ENCODE data around the gene HES4. TPM values are rescaled to one million over a fixed set of nuclear protein-coding genes. Genes with fewer than 3 reads are reported as not detected.
"Not testable (repeated sequence)": the region's sequence is repeated elsewhere in the genome, so short reads cannot be mapped to it uniquely, and the experiment has no call there.

Gene HES4
- total RNA-seq, 1 experiment from 2014 or later = 0.48 TPM

- DNase-seq (ENCODE audit: low read depth) = no peak
Measured at GRCh38 chr1:978835-979743, 20.8 kb downstream of the HES4 start.

GRCh38 chr1:978069-978834, 21.6 kb downstream of the HES4 start:
- DNase-seq (ENCODE audit: low read depth) = no peak

DNA sequence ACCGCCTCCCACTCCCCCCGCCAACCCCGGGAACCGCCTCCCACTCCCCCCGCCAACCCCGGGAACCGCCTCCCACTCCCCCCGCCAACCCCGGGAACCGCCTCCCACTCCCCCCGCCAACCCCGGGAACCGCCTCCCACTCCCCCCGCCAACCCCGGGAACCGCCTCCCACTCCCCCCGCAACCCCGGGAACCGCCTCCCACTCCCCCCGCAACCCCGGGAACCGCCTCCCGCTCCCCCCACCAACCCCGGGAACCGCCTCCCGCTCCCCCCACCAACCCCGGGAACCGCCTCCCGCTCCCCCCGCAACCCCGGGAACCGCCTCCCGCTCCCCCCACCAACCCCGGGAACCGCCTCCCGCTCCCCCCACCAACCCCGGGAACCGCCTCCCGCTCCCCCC, 23.1 kb downstream of the HES4 start:
- DNase-seq (ENCODE audit: low read depth) = not testable (repeated sequence)

DNA sequence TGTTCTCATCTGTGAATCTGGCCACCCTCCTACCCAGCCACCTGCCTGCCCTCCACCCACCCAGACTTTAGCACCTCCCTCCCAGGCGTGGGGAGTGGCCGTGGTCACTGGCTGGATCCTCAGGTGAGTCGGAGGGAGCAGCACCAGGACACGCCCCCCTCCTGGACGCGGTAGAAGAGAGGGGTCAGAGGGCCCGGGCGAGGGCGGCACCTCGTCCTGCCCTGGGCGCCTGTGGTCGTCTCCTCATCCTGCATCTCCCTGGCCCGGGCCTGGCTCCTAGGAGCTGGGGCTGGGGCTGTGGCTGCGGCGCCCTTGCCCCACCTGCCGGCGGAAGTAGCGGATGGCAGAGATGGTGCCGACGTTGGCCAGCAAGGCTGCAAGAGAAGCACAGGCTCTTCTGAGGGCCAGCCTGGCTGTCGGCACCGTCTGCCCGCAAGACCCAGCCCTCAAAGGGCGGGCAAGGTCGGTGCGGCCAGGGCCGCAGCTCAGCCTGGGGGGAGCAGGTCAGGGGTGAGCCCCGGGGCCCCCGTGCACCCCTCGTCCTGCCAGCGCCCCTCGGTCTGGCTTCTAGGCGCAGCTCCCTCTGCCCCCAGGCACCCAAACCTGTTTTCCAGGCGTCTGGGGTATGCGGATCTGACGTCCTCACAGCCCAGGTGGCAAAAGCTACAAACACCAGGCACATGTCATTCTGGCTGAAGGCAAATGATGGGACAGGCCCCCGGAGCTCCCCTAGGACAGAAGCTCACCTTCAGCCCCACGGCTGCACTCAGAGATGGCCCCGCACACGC, 23.8 kb downstream of the HES4 start:
- DNase-seq (ENCODE audit: low read depth) = peak; percentile 72

GRCh38 chr1:975365-975764, 24.5 kb downstream of the HES4 start:
- no peak for DNase-seq (ENCODE audit: low read depth)

GRCh38 chr1:974687-975328, 25.1 kb downstream of the HES4 start:
- no peak for DNase-seq (ENCODE audit: low read depth)

GRCh38 chr1:974293-974640, 25.6 kb downstream of the HES4 start:
- no peak for DNase-seq (ENCODE audit: low read depth)

GRCh38 chr1:973459-974292, 26.2 kb downstream of the HES4 start:
- DNase-seq (ENCODE audit: low read depth) = no peak

- no peak for DNase-seq (ENCODE audit: low read depth)
Measured at GRCh38 chr1:972726-973458, 27.0 kb downstream of the HES4 start.

DNA sequence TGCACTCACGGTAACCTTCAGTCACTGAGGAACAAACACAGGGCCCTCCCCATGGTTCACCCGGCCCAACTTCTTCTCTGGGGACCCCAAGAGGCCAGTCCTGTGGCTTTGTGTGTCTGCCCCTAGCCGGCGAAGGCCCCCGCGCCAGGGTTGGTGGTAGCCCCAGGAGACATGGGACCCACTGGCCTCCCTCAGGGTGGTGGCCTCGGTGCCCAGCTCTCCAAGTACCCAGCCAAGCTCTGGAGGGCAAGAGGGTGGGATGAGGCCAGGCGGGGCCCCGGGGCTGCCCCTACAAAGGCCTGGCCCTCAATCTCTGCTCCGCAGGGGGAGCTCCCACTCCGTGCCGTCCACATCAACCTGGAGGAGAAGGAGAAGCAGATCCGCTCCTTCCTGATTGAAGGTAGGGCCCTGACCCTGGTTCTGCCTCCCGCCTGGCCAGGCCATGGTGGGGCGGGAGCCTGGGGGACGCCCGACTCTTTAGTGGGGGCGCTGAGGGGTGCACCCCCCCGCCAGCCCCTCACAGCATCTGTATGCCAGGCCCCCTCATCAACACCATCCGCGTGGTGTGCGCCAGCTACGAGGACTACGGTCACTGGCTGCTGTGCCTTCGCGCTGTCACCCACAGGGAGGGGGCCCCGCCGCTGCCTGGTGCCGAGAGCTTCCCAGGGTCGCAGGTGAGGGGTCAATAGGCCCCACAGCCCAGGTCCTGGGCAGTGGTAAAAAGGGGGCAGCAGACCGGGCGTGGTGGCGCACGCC, 28.0 kb downstream of the HES4 start:
- DNase-seq (ENCODE audit: low read depth) = no peak

GRCh38 chr1:970973-971730, 28.7 kb downstream of the HES4 start:
- no peak for DNase-seq (ENCODE audit: low read depth)

DNA sequence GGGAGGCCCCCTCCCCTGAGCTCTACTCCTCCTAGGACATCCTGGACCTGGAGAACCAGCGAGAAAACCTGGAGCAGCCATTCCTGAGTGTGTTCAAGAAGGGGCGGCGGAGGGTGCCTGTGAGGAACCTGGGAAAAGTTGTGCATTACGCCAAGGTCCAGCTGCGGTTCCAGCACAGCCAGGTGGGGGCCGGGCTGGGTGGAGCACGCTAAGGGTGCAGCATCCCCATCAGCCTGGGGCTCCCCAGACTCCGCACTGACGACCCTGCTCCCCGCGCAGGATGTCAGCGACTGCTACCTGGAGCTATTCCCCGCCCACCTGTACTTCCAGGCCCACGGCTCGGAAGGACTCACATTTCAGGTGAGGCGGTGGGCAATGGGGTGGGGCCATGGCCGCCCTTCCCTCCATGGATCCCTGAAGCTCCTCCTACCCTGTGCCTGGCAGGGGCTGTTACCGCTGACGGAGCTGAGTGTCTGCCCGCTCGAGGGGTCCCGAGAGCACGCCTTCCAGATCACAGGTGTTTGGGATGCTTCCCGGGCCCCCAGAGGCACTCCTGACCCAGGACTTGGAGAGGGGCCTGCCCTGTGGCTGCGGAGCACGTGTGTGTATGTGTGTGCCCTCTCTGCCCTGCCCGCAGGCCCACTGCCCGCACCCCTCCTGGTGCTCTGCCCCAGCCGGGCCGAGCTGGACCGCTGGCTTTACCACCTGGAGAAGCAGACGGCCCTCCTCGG, 29.5 kb downstream of the HES4 start:
- DNase-seq (ENCODE audit: low read depth) = no peak

GRCh38 chr1:969260-969855, 30.5 kb downstream of the HES4 start:
- no peak for DNase-seq (ENCODE audit: low read depth)

DNA sequence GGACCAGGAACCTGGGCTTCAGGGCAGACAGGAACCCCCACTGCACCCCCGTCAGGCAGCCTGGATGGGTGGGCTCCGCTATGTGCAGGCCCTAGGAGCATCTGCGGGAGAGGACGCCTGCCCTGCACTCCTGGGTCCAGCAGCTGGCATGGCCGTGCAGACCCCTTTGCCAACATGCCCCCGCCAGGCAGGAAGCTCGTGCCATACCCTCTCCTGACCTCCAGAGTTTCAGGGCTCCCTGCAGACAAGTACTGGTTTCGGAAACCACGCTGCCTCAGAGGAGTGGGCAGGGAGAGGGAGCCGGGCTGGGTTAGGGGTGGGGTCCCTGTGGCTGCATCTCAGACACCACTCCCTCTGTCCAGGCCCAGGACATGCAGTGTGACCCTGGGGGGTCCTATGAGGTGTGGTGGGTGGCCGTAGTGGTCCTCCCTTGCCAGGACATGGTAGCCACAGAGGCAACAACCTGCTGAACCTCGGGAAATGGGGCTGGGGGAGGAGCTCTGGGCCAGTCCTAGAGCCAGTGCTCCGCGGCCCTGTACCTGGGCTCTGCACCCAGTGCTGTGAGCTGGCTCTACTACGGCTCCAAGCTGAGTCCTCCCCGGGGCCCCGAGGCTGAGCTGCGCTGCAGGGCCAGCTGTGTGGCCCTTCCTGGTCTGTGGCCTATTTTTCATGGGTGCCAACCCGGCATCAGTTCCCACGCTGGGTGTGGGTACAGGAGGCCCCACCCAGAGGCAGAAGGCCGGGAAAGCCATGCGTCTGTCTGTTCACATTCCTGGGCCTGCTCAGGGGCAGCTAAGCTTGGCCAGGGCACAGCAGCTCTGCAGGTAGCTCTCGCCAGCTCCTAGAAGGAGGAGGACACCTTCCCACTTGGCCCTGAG, 32.2 kb downstream of the HES4 start:
- no peak for DNase-seq (ENCODE audit: low read depth)

GRCh38 chr1:966704-967300, 33.1 kb downstream of the HES4 start:
- peak; percentile 70 for DNase-seq (ENCODE audit: low read depth)

DNA sequence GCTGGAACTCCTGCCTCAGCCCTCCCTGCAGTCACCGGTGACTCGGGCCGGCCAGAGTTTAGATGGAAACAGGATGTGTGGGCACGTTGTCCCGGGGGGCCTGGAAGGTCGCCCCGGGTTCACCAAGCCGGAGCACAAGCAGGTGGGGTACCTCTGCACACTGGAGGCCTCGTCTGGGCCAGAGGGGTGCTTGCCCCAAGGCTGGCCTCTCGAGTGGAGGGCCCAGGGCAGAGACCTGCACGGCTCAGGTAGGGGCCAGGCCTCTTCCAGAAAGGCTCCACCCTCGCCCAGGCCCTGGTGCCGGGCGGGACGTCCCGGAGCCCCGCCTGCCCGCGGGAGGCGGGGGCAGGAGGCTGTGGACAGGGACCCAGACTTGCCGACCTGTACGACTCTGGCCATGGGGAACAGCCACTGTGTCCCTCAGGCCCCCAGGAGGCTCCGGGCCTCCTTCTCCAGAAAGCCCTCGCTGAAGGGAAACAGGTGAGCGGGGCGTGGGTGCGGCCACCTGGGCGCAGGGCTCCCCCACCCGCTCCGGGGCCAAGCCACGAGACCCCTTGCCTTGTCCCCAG, 33.7 kb downstream of the HES4 start, which contains the start of gene PLEKHN1:
TSS of gene PLEKHN1 (plus strand) at position 348 of the 569 bp plus-strand sequence. CDS start at position 398, 50 bp downstream.
- peak; percentile 64 for DNase-seq (ENCODE audit: low read depth)

All from RPMI7951 (cell line).